HG02973 (cell line): ENCODE results near the gene ALOX15B.
"Not testable (repeated sequence)": the region's sequence is repeated elsewhere in the genome, so short reads cannot be mapped to it uniquely, and the experiment has no call there.

Source experiments
- ATAC-seq: cut with Tn5 transposase; IDR thresholded peaks from one replicate; pipeline ENCODE4 v1.9.1; 2021; ENCODE audit warnings: moderate library complexity; ENCODE audit not compliant: unreplicated experiment

The ALOX15B gene

DNA sequence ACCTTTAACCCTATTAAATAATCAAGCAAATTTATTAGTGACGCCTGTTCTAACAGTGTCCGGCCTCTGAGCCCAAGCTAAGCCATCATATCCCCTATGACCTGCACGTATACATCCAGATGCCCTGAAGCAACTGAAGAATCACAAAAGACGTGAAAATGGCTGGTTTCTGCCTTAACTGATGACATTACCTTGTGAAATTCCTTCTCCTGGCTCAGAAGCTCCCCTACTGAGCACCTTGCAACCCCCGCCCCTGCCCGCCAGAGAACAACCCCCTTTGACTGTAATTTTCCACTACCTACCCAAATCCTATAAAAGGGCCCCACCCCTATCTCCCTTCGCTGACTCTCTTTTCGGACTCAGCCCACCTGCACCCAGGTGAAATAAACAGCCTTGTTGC is 23.0 kb downstream of the ALOX15B start:
- not testable (repeated sequence) for ATAC-seq

DNA sequence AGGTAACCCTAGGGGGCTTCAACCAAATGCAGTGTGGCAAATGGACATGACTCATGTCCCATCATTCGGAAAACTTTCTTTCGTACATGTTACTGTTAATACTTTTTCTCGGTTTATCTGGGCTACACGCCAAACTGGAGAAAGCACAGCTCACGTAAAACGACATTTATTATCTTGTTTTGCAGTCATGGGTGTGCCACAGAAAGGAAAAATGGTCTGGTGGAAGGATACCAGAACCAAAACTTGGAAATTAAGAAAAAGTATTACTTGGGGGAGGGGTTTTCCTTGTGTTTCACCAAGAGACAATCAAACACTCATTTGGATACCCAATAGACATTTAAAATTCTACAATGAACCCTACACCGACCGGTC is 23.6 kb downstream of the ALOX15B start:
- no peak for ATAC-seq

DNA sequence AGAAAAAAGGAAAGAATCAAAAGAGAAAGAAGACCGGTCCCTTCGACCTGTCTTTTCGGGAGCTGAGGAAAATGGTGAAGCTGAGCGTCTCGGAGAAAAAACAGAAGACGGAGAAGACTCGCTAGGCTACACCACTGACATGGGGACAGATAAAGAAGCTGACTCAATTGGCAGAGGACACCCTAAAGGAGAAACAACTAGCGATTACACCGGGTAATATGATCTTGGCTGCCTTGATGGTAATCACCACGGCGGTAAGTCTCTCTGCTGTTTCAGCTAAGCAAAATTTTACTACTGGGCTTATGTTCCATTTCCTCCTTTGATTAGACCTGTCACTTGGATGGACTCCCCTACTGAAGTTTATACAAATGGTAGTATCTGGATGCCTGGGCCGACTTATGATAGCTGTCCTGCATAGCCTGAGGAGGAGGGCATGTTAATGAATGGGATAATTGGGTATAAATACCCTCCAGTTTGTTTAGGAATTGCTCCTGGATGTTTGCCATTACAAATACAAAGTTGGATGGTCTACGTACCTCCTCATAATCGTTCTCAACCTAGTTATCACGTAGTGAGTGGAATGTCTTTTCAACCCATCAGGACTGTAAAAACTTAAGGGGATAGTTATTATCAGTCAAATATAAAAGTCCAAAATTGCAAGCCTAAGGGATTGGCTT is 24.1 kb downstream of the ALOX15B start:
- no peak for ATAC-seq

DNA sequence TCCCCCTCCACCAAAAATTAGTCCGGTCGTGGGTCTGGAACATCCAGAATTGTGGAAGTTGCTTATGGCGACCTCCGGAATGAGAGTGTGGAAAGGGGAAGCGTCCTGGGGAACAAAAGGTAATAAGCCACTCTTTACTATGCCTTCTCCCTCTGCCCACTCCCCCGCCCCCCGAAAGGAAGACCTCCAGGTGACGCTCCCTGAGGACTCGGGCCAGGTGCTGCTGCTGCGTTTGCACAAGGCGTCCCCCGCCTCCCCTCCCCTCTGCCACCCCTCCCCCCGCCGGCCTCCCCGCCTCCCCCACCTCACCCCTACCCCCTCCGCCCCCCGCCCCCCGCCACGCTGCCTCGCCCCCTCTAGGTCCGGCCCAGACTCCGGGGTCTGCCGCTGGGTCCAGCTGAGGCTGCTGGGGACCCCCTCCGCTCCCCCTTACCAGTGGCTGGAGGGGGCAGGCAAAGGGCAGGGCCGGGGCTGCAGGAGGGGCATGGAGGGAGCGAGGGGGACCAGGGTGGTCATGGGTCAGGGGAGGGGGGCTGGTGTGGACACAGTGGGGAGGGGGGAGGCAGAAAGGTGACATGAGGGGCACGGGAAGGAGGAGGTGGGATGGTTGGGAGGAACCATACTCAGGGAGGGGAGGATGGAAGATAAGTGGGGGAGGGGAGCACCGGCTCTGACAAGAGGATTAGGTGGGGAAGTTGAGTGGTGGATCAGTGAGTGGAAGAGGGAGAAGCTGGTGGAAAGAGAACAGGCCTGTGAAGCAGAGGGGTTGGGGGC is 25.1 kb downstream of the ALOX15B start:
- ATAC-seq = no peak

DNA sequence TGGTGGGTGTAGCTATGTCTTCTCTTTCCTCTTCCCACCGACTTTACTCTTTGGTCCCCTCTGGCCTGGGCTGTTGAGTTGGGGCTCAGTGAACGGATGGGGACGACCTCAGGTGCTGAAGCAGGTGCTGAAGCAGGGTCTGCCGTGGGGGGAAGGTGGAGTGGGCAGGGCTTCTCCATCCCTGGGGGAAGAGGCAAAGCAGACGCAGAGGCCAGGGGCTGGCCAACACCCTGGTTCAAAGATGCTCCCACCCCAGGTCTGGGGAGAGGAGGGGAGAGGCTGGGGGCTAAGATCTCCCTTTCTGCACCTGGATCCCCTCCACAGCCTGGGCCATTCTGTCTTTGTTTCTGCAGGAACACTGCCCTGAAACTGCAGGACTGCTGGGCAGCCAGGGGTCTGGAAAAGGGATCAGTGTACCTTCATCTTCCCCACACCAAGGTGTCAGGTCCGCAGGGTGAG is 25.7 kb downstream of the ALOX15B start:
- ATAC-seq = no peak

DNA sequence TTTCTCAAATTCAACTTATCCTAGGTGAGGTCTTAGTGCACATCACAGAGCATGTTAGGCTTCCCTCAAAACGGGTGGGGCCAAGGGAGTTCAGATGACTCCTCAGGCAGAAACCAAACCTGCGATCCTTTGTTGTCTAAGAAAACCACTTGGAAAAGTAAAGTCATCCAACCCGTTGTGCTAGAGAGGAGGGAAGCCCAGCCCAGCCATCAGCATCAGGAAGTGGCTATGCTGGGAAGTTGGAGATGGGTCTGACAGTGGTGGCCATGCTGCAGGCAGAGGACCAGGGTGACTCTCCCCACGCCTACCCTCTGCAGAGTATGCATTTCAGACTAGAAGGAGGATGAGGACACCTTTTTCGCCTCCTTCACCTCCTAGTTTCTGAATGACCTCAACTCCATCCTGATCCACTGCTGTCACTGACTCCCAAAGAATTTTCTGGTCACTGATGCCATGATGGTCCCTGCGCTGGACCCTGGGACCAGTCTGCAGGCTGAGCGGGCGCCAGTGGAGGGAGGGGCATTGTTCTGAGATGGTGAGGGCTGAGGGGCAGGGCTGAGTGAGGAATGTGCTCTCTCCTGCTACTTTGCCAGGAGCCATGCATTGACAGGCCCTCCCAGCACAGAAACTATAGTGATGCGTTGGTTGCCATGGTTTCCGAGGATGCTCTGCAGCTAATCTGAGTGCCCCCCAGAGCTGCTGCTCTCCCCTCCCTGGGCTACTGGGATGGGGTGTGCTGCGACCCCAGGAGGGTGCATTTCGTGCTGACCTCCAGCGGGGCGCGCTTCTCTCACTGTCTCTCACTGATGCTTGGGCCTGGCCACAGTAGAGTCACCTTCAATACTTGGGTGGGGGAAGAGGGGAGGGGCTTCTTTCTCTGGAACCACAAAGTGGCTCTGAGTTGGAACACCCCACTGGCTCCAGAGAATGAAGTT is 28.2 kb downstream of the ALOX15B start:
- no peak for ATAC-seq

DNA sequence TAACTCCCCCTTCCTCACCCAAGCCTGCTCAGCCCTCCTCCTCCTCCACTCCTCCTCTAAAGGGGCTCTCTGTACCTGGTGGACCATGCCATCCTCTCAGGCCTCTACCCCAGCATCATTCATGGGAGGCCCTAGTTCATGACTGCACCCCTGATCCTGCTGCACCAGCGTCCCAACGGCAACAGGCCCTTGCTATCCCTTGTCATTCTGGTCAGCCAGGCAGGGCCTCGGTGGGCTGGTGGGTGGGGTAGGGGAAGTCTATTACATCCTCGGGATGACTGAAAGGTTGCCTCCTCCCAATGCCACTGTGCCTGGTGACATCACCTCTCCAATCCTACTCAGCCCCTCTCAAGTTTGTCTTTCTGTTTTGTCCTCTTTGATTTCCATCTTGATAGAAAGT is 28.9 kb downstream of the ALOX15B start:
- ATAC-seq = no peak

DNA sequence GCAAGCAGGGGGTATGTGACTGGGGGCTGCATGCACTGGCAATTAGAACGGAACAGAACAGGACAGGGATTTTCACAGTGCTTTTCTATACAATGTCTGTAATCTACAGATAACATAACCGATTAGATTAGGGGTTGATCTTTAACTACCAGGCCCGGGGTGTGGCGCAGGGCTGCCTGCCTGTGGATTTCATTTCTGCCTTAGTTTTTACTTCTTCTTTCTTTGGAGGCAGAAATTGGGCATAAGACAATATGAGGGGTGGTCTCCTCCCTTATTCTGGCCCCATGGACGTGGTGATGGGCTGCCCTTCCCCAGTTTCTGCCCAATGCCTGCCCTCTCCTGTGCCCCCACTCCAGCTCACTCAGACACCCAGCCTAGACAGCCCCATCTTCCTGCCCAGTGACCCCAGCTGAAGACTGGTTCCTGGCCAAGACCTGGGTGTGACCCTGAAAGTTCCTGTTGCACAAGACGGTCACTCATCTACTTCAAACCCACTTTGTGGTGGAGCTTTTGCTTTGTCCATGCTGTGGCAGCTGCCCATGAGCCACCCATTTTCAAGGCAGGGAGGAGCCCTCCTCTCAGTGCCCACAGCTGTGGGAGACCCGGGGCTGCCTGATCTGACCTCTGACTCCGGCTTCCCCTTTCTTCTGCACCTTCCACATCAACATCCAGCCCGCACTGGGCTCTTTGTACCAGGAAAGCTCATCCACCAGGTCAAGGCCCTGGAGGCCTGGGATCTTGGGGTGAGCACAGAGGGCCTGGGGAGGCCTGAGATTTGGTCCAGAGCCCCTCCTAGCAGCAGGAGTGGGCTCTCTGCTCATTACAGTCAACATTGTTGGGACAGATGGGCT is 30.1 kb downstream of the ALOX15B start:
- ATAC-seq = no peak

DNA sequence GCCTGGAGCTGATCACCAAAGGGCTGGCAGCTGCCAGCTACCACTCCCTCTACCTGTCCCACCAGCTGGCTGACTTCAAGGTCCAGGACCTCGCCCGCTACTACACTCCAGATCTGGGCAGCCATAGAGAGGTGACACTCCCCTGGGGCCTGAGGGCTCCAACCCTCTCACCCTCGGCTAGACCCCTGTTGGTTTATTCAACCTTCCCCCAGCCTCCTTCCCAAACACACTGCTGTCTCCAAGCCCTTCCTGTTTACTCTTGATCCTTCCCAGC is 30.7 kb downstream of the ALOX15B start:
- ATAC-seq = no peak

DNA sequence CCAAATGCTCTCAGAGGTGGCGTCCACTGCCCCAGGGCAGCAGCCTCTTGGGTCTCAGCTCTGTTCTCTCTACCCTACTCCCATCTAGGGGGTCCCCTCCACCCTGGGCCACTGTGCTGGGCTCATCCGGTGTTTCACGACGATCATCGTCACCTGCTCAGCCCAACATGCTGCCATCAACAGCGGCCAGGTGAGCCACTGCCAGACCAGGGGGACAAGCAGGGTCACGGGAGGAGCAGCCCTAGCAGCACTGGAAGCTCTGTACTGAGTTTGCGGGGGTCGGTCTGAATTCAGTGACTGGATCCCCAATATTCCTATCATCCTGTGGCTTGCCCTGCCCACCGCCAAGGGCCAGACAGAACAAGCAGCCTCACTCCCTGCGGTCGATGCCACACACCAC is 32.6 kb downstream of the ALOX15B start:
- ATAC-seq = no peak

DNA sequence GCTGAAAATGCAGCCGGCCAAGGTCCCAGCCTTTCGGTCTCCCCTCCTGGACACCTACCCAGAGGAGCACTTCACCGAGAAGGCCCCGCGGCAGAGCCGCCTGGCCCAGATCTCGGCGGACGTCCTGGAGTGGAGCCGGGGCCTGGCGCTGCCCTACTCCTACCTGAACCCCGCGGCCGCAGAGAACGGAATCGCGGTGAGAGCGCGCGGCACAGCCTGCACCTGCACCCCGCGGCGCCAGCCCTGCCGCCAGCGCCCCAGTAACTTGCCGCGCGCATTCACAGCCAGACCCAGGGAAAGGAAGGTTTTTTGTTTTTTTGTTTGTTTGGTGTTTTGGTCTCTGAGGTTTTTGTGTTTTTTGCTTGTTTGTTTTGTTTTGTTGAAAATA is 33.5 kb downstream of the ALOX15B start:
- no peak for ATAC-seq

DNA sequence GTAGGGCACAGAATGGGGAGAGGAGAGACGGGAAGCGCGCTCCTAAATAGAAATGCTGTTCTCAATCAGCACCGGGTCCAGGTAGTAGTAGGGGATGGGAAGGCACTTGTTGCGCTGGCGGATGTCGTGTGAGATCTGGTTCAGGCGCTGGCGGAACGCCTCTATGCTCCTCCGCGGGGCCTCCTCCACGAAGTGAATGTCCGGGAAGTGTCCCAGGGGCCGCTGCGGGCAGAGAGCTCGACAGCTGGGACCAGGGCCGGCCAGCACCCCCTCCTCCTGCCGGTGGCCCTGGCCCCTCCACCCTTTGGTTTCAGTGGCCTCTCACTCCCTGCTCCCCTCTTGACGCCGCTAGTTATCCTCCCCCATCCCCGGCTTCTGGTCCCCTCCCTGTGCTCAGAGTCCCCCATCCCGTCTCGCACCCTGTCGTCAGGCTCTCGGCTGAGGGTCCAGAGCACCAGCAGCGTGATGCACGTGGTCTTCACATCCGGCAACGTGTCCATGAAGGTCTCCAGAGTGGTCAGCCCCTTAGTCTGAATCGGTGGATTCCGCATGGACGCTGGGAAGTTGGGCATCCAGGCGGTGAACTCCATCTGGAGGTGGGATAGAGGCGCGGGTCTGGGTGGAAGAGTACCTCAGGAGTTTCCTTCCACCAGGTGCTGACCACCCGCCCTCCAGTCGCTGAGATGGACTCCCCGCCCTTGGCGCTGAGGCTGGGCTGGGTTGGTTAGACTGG is 34.0 kb downstream of the ALOX15B start:
- ATAC-seq = no peak

DNA sequence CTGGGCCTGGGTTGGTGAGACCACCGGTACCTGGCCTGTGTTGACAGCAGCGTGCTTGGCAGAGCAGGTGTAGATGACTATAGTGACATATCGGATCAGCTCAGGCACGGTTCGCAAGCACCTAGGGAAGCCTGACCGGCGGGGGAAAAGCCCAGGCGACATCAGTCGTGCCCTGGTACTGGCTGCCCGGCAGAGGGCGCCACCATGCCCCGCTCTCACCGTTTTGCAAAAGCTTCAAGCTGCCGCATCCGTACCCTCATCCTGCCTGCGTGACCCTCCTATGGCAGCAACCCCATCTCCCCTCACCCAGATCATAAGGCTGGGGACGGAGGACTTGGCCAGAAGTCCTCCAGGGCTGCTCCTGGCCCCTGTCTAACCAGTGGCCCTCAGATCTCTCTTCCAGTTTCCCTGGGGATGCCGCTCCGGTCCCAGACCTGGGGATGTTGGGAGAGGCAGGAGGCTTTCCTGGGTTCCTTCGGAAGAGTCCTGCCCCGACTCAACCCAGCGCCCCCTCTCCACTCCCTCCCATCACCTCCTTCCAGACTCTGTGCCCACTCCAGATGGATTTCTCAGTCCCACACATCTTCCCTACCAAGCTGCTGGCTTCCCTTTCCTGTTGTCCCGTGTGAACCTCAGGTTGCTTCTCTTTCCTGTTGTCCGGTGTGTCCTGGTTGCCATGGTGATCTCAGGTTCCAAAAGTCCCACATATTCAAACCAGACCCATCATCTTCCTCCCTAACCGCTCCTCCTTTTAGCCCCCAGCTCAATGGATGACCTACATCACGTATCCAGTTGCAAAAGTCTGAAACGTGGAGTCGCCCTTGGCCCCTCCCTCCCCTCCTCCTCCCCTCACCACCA is 35.0 kb downstream of the ALOX15B start:
- no peak for ATAC-seq

DNA sequence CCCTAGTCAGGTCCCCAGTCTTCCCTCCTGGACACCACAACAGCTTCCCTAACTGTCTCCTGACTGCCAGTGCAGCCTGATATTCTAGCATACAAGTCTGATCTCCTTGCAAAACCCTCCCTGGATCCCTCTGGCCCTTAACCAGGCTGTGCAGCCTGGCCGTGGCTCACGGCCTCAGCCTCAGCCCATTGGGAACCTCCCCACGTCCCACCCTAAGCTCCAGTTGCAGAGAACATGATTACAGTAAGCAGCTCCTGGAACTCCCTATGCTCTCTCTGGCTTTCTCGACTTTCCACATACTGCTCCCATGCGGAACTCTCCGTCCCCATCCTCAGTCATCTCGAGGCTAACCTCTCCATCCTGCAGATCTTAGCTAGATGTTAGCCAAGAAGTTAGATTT is 35.7 kb downstream of the ALOX15B start:
- ATAC-seq = no peak

DNA sequence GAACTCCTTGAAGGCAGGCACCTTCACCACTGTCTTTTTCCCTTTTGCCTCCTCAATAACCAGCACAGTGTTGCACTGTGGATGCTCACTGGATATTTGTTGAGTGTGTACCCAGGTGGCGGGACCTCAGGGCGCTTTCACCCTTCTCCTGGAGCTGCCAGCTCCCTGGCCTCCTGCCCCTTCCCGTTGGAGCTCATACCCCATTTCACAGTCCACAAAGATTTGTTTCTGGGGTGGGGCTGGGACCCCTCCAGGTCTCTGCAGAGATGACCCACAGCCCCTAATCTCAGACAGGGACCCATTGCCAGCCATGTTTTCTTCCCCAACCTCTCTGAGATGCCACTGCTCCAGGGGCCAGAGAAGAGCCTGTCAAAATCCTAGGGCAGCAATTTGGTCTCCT is 36.2 kb downstream of the ALOX15B start:
- ATAC-seq = no peak

DNA sequence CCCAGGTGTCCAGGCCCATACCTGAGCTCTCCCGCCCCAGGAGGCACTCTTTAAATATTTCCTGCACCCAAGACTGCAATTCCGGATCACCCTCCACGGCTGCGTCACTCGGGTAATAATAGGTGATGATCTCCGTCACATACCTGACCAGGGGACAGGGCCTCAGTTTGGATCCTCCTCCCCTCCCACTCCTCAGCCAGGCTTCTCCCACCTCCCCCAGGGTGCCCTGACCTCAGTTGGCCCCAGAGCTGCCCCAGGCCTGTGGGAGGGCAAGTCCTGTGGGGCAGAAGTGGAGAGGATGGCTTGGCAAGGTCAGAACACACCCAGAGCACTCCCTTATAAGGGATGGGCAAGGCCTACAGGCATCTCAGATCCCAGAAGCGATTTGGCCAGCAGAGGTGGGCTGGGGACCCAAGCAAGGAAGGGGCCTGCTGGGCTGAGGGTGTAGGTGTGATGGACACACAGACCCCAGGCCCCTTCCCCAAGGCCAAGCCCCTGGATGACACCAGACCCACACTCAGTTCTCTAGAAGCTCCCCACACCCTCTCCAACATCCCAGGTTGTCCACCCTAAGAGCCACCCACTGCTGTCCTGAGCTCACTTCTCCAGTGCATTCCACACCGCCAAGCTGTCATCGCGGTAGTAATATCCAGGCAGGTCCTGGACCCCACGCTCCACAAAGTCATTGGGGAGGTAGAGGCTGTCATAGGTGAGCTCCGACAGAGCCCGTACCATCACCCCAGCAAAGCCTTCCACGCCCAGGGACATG is 36.9 kb downstream of the ALOX15B start:
- no peak for ATAC-seq

DNA sequence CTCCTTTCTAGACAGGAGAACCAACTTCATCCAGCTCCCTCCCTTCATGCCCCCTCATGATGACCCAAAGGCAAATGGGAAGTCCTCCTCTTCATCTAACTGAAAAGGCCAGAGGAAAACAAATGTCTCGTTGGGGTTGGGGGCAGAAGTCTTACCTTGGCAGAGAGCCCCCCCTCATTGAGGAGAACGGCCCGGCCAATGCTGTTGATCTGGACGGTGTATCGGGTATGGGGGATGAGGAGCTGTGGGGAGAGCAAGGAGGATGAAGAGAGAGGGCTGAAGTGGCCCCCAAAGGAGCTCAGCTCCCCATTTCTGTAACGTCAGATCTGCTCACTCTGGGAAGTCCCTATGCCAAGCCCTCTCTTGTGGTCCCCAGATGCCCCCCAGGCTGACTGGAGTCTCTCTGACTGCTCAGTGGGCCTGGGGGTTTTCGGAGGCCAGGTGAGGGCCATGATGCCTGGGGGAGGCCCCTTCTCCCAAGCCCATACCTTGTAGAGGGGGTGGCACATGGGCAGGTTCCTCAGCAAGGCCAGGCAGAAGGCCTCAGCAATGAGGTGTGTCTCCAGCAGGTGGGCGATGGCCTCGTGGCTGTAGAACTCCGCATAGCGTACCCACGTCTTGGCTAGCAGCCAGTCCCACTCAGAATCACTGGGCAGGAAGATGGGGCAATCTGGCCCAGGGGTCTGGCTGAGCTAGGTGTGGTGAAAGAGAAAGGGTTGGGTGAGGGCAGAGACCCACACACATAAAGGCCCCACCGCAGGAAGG is 37.8 kb downstream of the ALOX15B start:
- no peak for ATAC-seq

DNA sequence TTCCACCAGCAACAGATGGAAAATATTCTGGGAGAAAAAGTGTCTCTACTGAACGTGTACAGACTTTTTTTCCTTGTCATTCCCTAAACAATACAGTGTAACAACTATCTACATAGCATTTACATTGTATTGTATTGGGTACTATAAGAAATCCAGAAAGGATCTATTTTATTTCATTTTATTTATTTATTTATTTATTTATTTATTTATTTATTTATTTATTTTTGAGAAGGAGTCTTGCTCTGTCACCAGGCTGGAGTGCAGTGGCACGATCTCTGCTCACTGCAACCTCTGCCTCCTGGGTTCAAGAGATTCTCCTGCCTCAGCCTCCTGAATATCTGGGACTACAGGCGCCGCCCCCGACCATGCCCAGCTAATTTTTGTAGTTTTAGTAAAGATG is 39.1 kb downstream of the ALOX15B start:
- ATAC-seq = not testable (repeated sequence)
